ENCODE results near the gene RGS13. TPM values are rescaled to one million over a fixed set of nuclear protein-coding genes. Genes with fewer than 3 reads are reported as not detected.

RGS13 gene
- total RNA-seq, 2 donors from 2014 or later: 0.56 to 1.1 TPM

Other genes starting within 250 kb of the RGS13 start
- 100 to 1,000 TPM in 1 of 2 donors, 10 to 100 TPM in 1; 54.0 to 127 TPM for gene RGS1, start 60.4 kb upstream of the RGS13 start, total RNA-seq
- 100 to 1,000 TPM in 1 of 2 donors, 10 to 100 TPM in 1; 85.2 to 188 TPM for gene RGS2, start 172.9 kb downstream of the RGS13 start, total RNA-seq